Erythroblast (primary cell): ENCODE data around the gene PLD5.
"Not testable (repeated sequence)": the region's sequence is repeated elsewhere in the genome, so short reads cannot be mapped to it uniquely, and the experiment has no call there.

Experiments
- DNase-seq, 2 experiments: peaks; one replicate each; lab custom pipeline; 2025; lab: John Stamatoyannopoulos, UW
- GATA1 ChIP-seq: IDR thresholded peaks from 2 replicates; pipeline ENCODE4 v1.6.1; 2011; ENCODE audit warnings: low read depth, mild to moderate bottlenecking, control low read depth, low read length, moderate library complexity
- POLR2A ChIP-seq: IDR thresholded peaks from 2 replicates; pipeline ENCODE4 v1.6.1; 2011; ENCODE audit warnings: mild to moderate bottlenecking, low read length

Gene PLD5

GRCh38 chr1:242525769-242526168 lies 1.3 kb upstream of the PLD5 start:
- TF ChIP-seq POLR2A (no peak), GATA1 (no peak)
- DNase-seq, result no peak

GRCh38 chr1:242525360-242525722 lies 844 bp upstream of the PLD5 start:
- no peak for TF ChIP-seq GATA1
- DNase-seq, result no peak

DNA sequence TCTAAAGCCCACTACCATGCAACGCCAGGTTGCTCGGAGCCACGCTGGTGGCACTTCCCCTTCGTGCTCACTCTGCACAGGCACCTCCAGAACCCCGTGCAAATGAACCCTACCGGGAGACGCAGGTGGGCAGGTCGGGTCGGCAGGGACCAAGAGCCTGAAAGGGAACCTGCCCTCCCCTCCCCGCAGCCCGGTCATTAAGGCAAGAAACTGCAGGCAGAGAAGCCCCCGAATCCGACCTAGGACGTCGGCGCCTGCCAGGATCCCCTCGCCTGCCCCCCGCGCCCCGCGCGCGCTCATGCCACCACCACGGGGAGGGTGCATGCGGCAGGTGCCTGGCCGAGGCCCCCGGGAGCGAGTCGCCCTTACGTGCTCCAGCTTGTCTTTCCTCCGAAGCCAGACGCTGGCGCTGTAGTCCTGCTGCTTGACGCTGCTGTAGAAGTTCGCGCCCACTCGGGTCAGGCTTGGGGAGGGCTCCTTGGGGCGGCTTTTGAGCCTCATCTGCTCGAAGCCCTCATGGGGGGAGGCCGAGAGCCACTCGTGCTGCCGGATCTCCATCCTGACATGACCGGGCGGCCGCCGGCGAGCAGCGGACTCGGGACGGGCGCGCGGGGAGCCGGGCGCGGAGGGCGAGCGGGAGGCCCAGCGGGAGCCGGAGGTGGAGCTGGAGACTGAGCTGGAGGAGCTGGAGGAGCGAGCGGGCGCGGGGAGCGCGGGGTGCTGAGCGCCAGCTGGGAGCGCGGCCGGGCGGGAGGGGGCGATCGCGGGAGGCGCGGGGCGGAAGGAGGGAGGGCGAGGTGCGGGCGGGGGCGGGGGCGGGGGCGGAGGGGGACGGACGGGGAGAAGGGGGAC lies 552 bp downstream of the PLD5 start:
- TF ChIP-seq GATA1 (no peak), POLR2A (no peak)
- peak in 1 of 2 experiments; percentile 8 for DNase-seq

DNA sequence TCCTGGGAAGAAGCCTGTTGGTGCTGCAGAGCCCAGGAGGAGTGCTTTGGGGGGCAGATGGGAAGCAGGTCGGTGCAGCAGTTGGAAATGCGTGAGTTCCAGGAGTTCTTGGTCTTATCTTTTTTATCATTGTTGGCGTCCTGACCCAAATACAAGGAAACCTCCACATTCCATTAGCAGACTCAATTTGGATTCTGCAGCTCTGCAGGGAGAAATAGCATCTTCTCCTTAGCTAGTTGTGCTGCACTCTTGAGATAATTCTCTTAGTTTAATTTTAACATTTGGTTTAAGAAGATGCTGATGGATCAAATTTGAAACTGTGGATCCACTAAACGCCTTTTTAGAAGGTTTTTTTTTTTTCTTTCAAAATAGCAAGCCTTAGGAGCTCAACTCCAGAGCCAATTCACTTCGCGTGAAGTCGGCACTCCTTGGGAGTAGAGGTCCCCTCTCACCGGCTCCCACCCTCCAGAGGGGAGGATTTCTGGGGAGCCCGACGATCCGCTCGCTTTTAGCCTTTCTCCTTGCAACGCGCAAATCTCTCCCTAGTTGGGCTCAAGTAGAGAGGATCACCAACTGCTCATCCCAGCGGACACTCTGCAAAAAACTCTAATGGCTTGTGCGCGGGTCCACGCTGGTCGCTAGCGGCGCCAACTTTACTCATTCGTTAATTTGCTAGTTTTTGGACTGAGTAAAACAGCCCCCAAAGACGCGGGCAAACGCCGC lies 1.3 kb downstream of the PLD5 start:
- TF ChIP-seq POLR2A, result no peak
- no peak for TF ChIP-seq GATA1
- DNase-seq, result no peak

GRCh38 chr1:242522304-242522945 lies 2.1 kb downstream of the PLD5 start:
- DNase-seq, result no peak
- no peak for TF ChIP-seq POLR2A
- no peak for TF ChIP-seq GATA1

- no peak for TF ChIP-seq GATA1
- TF ChIP-seq POLR2A, result no peak
- no peak for DNase-seq
Observed at GRCh38 chr1:242515555-242515954, 8.9 kb downstream of the PLD5 start.

GRCh38 chr1:242506724-242507123 lies 17.8 kb downstream of the PLD5 start:
- TF ChIP-seq GATA1 (no peak), POLR2A (no peak)

DNA sequence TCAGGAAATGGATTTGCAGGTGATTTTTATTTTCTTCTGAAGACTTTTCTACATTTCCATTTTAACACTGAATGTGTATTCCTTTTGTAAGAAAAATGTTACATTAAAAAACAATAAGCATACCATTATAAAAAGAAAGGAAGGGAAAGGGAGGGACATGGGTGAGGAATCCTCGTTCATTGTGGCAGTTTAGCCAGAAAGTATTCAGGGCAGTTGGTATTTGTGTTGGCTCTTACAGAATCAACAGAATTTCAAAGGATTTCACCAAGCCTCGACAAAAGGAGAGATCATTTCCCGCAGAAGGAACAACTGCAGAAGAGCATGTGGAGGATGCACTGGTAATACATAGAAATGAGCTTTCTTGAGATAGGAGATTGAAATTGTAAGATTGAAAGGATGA lies 35.0 kb downstream of the PLD5 start:
- no peak for DNase-seq
- TF ChIP-seq POLR2A, result no peak
- TF ChIP-seq GATA1, result no peak

More at GRCh38 chr1:242506724-242507123, 17.8 kb downstream of the PLD5 start:
- DNase-seq, result no peak

DNA sequence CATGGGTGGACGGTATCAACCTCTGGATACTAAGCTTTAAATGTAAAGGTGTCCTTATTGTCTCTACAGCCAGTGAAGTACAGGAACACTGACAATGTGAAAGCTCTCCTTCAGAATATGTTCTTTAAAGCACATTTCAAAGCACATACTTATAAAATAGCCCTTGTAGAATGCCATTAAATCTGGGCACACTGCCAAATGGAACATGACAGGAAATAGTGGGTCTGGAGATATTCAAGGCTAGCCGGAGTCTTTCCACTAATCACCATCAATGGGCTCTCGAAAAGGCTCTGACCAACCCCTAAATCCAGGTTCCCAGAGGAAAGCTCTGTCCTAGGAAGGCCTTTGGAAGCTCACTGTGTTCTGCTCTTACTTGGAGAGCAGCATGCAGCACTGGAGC lies 46.6 kb downstream of the PLD5 start:
- no peak for DNase-seq
- TF ChIP-seq GATA1 (no peak), POLR2A (no peak)

GRCh38 chr1:242470774-242471173 lies 53.7 kb downstream of the PLD5 start:
- no peak for TF ChIP-seq GATA1
- TF ChIP-seq POLR2A, result no peak
- no peak for DNase-seq

DNA sequence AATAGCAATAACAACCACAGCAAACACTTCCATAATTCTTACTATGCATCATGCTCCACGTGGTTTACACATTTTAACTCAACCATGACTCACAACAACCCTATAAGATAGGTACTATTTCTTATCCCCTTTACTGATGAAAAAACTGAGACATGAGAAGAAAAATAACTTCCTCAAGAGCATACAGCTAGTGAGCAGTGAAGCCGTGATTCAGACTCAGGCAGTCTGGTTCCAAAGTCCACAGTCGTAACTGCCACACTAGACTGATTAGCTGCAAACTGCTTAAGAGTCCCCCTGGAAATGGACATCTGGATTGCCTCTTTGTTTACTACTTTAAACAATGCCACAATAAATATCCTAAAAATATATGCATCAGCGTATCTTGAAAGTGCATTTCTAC lies 55.7 kb downstream of the PLD5 start:
- DNase-seq, result no peak
- TF ChIP-seq GATA1, result no peak
- no peak for TF ChIP-seq POLR2A

DNA sequence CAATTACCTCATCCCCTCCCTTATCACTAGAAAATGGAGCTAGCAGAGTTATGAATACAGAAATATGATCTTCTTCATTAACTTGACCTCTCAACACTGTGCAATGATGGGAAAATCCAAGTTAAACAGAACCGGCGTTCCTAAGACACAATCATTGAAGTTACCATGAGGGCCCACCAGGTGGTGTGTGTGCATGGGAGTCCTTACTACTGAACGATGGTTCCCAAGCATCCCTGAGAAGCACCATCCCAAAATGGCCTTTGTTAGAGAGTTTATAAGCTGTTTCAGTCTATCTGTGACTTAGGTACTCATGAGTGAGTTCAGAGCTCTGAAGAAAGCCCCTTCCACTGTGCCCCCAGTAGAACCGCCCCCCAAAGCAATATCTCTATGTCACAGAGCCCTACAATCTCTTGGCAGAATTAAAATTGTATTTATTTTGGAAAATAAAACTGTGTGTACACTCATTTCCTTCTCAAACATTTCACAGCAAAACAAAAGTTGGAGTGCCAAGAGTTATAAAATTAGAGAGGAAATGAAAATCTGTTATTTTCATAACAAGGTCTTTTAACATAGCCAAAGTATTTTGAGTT lies 56.8 kb downstream of the PLD5 start:
- DNase-seq, result peak; percentile 4 to 38
- TF ChIP-seq POLR2A (no peak), GATA1 (no peak)

DNA sequence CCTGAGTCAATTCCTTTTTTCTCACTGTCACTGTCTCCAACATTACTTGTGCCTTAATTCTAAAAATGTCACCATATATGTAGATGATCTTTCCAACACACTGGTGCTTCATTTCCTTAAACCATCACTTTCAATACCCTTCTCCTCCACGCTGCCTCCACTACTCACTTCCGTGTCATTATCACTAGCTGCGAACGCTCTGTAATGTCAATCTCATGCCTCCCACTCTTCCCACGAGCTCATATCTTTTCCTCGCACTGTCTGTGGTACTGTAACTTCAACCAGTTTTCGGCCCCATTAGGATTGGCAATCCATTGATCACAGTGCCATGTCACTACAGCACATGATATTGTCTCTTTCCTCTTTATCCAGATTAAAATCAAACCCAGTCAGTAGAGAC lies 61.6 kb downstream of the PLD5 start:
- no peak for DNase-seq
- no peak for TF ChIP-seq GATA1
- TF ChIP-seq POLR2A, result no peak

GRCh38 chr1:242459740-242460139 lies 64.8 kb downstream of the PLD5 start:
- not testable (repeated sequence) for DNase-seq
